Activated CD4-positive, alpha-beta memory T cell treated with anti-CD3 and anti-CD28 coated beads for 36 hours (primary cell): Measurements from ENCODE around the gene PSMA7. TPM values are rescaled to one million over a fixed set of nuclear protein-coding genes. Genes with fewer than 3 reads are reported as not detected.

ENCODE experiments used
- CTCF ChIA-PET: fragments of 350-600 bp; sonication (Branson Sonifier 250); formaldehyde crosslinking; loops from one replicate; lab custom pipeline; 2021; ENCODE audit warnings: antibody characterized with exemption, inconsistent platforms; lab: Charles Lee
- POLR2A ChIA-PET: fragments of 350-600 bp; sonication (Branson Sonifier 250); formaldehyde crosslinking; loops from one replicate; lab custom pipeline; 2021; ENCODE audit warnings: antibody characterized with exemption; lab: Charles Lee
- DNase-seq: peaks from one replicate; pipeline ENCODE4 v3.0.0-alpha.2; 2020
- H3K27ac Mint-ChIP-seq: one replicate; pipeline ENCODE4 v1.8.0; 2021; ENCODE audit warnings: mixed read lengths
- H3K27me3 Mint-ChIP-seq: one replicate; pipeline ENCODE4 v1.8.0; 2021; ENCODE audit warnings: mixed read lengths
- H3K36me3 Mint-ChIP-seq: one replicate; pipeline ENCODE4 v1.8.0; 2021; ENCODE audit warnings: mixed read lengths
- H3K4me1 Mint-ChIP-seq: one replicate; pipeline ENCODE4 v1.8.0; 2021; ENCODE audit warnings: low read depth, mixed read lengths
- H3K4me3 Mint-ChIP-seq: one replicate; pipeline ENCODE4 v1.8.0; 2021; ENCODE audit warnings: mild to moderate bottlenecking, mixed read lengths
- H3K9me3 Mint-ChIP-seq: one replicate; pipeline ENCODE4 v1.8.0; 2021; ENCODE audit warnings: mixed read lengths
- intact Hi-C: fragments of 100-400 bp; cut with micrococcal nuclease; formaldehyde crosslinking; loops from one replicate; pipeline ENCODE4 v1.15.1; 2023
- total RNA-seq, 2 experiments: library from RNA; stranded (reverse); gene quantifications; one replicate each; pipeline ENCODE4 v1.2.3, GENCODE V29; 2021

PSMA7 gene
- total RNA-seq, 2 experiments from 2014 or later, result 301 to 316 TPM

- ChIA-PET POLR2A (no interaction called here), CTCF (no interaction called here)
- no peaks in the 10 kb centered on the region for H3K27me3 Mint-ChIP-seq
- no peak for DNase-seq
- H3K4me3 Mint-ChIP-seq, result no peak overlapping the region
- intact Hi-C loops, result no loop called here
- peaks cover 24% of the 10 kb centered on the region for H3K36me3 Mint-ChIP-seq
- H3K9me3 Mint-ChIP-seq, result peaks cover 4% of the 10 kb centered on the region
- no peak overlapping the region for H3K27ac Mint-ChIP-seq
- H3K4me1 Mint-ChIP-seq, result peaks cover 25% of the 10 kb centered on the region
Measured at GRCh38 chr20:62158541-62158940, 15.3 kb upstream of the PSMA7 start.

- peaks cover 27% of the 10 kb centered on the region for H3K36me3 Mint-ChIP-seq
- POLR2A ChIA-PET, result no interaction called here
- CTCF ChIA-PET, result no interaction called here
Measured at GRCh38 chr20:62158088-62158400, 14.8 kb upstream of the PSMA7 start.

GRCh38 chr20:62157387-62158087 is 14.3 kb upstream of the PSMA7 start:
- intact Hi-C loops, result loop anchor here (1.0 kb wide), 1 partner anchor 147 kb away; no protein-coding TSS in a partner anchor
- no peak overlapping the region for H3K4me3 Mint-ChIP-seq

More at GRCh38 chr20:62158088-62158400, 14.8 kb upstream of the PSMA7 start:
- intact Hi-C loops, result no loop called here
- Mint-ChIP-seq H3K27me3 (no peaks in the 10 kb centered on the region), H3K9me3 (peaks cover 8% of the 10 kb centered on the region), H3K4me3 (no peak overlapping the region), H3K27ac (no peak overlapping the region), H3K4me1 (peaks cover 25% of the 10 kb centered on the region)
- DNase-seq, result no peak

GRCh38 chr20:62156592-62157386 is 13.6 kb upstream of the PSMA7 start:
- peak; percentile 81 for DNase-seq
- H3K27ac Mint-ChIP-seq, result no peak overlapping the region
- H3K36me3 Mint-ChIP-seq, result peaks cover 36% of the 10 kb centered on the region
- H3K4me1 Mint-ChIP-seq, result peaks cover 25% of the 10 kb centered on the region
- intact Hi-C loops, result loop anchor here (1.0 kb wide), 1 partner anchor 146 kb away; no protein-coding TSS in a partner anchor
- H3K27me3 Mint-ChIP-seq, result no peaks in the 10 kb centered on the region
- peaks cover 11% of the 10 kb centered on the region for H3K9me3 Mint-ChIP-seq
- H3K4me3 Mint-ChIP-seq, result no peak overlapping the region
- ChIA-PET CTCF (interaction anchor here (0.9 to 1.1 kb wide), 3 partner anchors 12 to 146 kb away, joined by 5 to 9 read pairs (median 7); no protein-coding TSS in a partner anchor), POLR2A (no interaction called here)

More at GRCh38 chr20:62157387-62158087, 14.3 kb upstream of the PSMA7 start:
- ChIA-PET POLR2A (no interaction called here), CTCF (no interaction called here)
- no peaks in the 10 kb centered on the region for H3K27me3 Mint-ChIP-seq
- peaks cover 25% of the 10 kb centered on the region for H3K4me1 Mint-ChIP-seq
- H3K27ac Mint-ChIP-seq, result no peak overlapping the region
- peaks cover 32% of the 10 kb centered on the region for H3K36me3 Mint-ChIP-seq
- no peak for DNase-seq
- H3K9me3 Mint-ChIP-seq, result peaks cover 11% of the 10 kb centered on the region

GRCh38 chr20:62156254-62156556 is 13.0 kb upstream of the PSMA7 start:
- H3K9me3 Mint-ChIP-seq, result peaks cover 11% of the 10 kb centered on the region
- ChIA-PET POLR2A (no interaction called here), CTCF (interaction anchor here (0.9 to 1.1 kb wide), 3 partner anchors 11 to 145 kb away, joined by 5 to 9 read pairs (median 7); no protein-coding TSS in a partner anchor)
- H3K27me3 Mint-ChIP-seq, result no peaks in the 10 kb centered on the region
- no peak overlapping the region for H3K27ac Mint-ChIP-seq
- intact Hi-C loops, result no loop called here
- peaks cover 34% of the 10 kb centered on the region for H3K36me3 Mint-ChIP-seq
- H3K4me3 Mint-ChIP-seq, result no peak overlapping the region
- no peak for DNase-seq
- peaks cover 25% of the 10 kb centered on the region for H3K4me1 Mint-ChIP-seq

- Mint-ChIP-seq H3K36me3 (peaks cover 33% of the 10 kb centered on the region), H3K27ac (no peak overlapping the region)
Measured at GRCh38 chr20:62155428-62156253, 12.4 kb upstream of the PSMA7 start.

GRCh38 chr20:62151835-62152364 is 8.7 kb upstream of the PSMA7 start:
- DNase-seq, result no peak
- peaks cover 30% of the 10 kb centered on the region for H3K36me3 Mint-ChIP-seq
- H3K4me1 Mint-ChIP-seq, result peaks cover 11% of the 10 kb centered on the region
- no peak overlapping the region for H3K27ac Mint-ChIP-seq
- peaks cover 11% of the 10 kb centered on the region for H3K9me3 Mint-ChIP-seq
- ChIA-PET CTCF (interaction anchor here (0.6 kb wide), 1 partner anchor 35 kb away, joined by 7 read pairs; no protein-coding TSS in a partner anchor), POLR2A (interaction anchor here (0.6 kb wide), 1 partner anchor 138 kb away, joined by 4 read pairs; no protein-coding TSS in a partner anchor)
- H3K4me3 Mint-ChIP-seq, result no peak overlapping the region
- no peaks in the 10 kb centered on the region for H3K27me3 Mint-ChIP-seq
- intact Hi-C loops, result no loop called here

More at GRCh38 chr20:62155428-62156253, 12.4 kb upstream of the PSMA7 start:
- peaks cover 20% of the 10 kb centered on the region for H3K4me1 Mint-ChIP-seq
- H3K9me3 Mint-ChIP-seq, result peaks cover 11% of the 10 kb centered on the region
- intact Hi-C loops, result no loop called here
- ChIA-PET POLR2A (no interaction called here), CTCF (interaction anchor here (0.9 to 1.1 kb wide), 3 partner anchors 11 to 145 kb away, joined by 5 to 9 read pairs (median 7); no protein-coding TSS in a partner anchor)
- H3K4me3 Mint-ChIP-seq, result no peak overlapping the region
- no peak for DNase-seq
- no peaks in the 10 kb centered on the region for H3K27me3 Mint-ChIP-seq

- Mint-ChIP-seq H3K9me3 (peaks cover 11% of the 10 kb centered on the region), H3K27me3 (no peaks in the 10 kb centered on the region), H3K4me1 (peaks cover 11% of the 10 kb centered on the region), H3K27ac (no peak overlapping the region), H3K4me3 (no peak overlapping the region), H3K36me3 (peaks cover 30% of the 10 kb centered on the region)
- ChIA-PET POLR2A (no interaction called here), CTCF (no interaction called here)
- DNase-seq, result no peak
- intact Hi-C loops, result no loop called here
Measured at GRCh38 chr20:62151225-62151624, 8.0 kb upstream of the PSMA7 start.

- peaks cover 11% of the 10 kb centered on the region for H3K9me3 Mint-ChIP-seq
- no peak overlapping the region for H3K27ac Mint-ChIP-seq
- H3K4me3 Mint-ChIP-seq, result no peak overlapping the region
- POLR2A ChIA-PET, result no interaction called here
- CTCF ChIA-PET, result no interaction called here
- H3K4me1 Mint-ChIP-seq, result peaks cover 20% of the 10 kb centered on the region
- no peaks in the 10 kb centered on the region for H3K27me3 Mint-ChIP-seq
- DNase-seq, result no peak
- H3K36me3 Mint-ChIP-seq, result peaks cover 29% of the 10 kb centered on the region
- intact Hi-C loops, result no loop called here
Measured at GRCh38 chr20:62150310-62150575, 7.0 kb upstream of the PSMA7 start.

- Mint-ChIP-seq H3K27me3 (no peaks in the 10 kb centered on the region), H3K9me3 (peaks cover 11% of the 10 kb centered on the region), H3K36me3 (peaks cover 27% of the 10 kb centered on the region), H3K27ac (no peak overlapping the region), H3K4me1 (peaks cover 26% of the 10 kb centered on the region), H3K4me3 (no peak overlapping the region)
- intact Hi-C loops, result no loop called here
- DNase-seq, result no peak
- POLR2A ChIA-PET, result no interaction called here
- CTCF ChIA-PET, result no interaction called here
Measured at GRCh38 chr20:62149532-62150309, 6.5 kb upstream of the PSMA7 start.

- peaks cover 30% of the 10 kb centered on the region for H3K4me1 Mint-ChIP-seq
- H3K4me3 Mint-ChIP-seq, result no peak overlapping the region
- ChIA-PET POLR2A (no interaction called here), CTCF (no interaction called here)
- H3K36me3 Mint-ChIP-seq, result peaks cover 21% of the 10 kb centered on the region
- no peaks in the 10 kb centered on the region for H3K27me3 Mint-ChIP-seq
- DNase-seq, result no peak
- intact Hi-C loops, result no loop called here
- H3K27ac Mint-ChIP-seq, result no peak overlapping the region
- peaks cover 11% of the 10 kb centered on the region for H3K9me3 Mint-ChIP-seq
Measured at GRCh38 chr20:62148908-62149314, 5.7 kb upstream of the PSMA7 start.
